ENCODE data around the gene ISCA2.
"Not testable (repeated sequence)": the region's sequence is repeated elsewhere in the genome, so short reads cannot be mapped to it uniquely, and the experiment has no call there.

Gene ISCA2

GRCh38 chr14:74531467-74531866 lies 37.9 kb downstream of the ISCA2 start:
- DNase-seq: no peak

- no peak for DNase-seq
Observed at GRCh38 chr14:74532246-74532645, 38.7 kb downstream of the ISCA2 start.

GRCh38 chr14:74533576-74533975 lies 40.0 kb downstream of the ISCA2 start:
- DNase-seq: no peak

GRCh38 chr14:74535756-74536325 lies 42.3 kb downstream of the ISCA2 start:
- DNase-seq: no peak

GRCh38 chr14:74536336-74536735 lies 42.8 kb downstream of the ISCA2 start:
- not testable (repeated sequence) for DNase-seq

GRCh38 chr14:74538411-74539391 lies 45.1 kb downstream of the ISCA2 start:
- DNase-seq: no peak

- DNase-seq: no peak
Observed at GRCh38 chr14:74539503-74539902, 45.9 kb downstream of the ISCA2 start.

DNA sequence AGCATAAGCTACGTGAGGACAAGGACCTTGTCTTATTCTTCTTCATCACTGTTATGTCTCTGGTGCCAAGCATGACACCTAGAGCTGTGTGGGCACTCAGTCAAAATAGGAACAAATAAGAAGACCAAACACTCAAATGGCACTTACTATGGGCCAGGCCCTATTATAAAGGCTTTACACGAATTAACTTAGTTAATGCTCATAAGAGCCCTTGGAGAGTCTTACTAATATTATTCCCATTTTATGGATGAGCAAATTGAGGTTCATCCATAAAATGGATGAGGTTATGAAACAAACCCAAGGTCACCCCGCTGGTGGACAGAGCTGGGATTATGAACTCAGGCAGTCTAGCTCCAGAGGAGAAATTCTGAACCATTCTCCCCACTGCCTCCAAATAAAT lies 47.7 kb downstream of the ISCA2 start:
- DNase-seq: no peak

- no peak for DNase-seq
Observed at GRCh38 chr14:74542056-74542685, 48.6 kb downstream of the ISCA2 start.

GRCh38 chr14:74543771-74544438 lies 50.3 kb downstream of the ISCA2 start:
- DNase-seq: no peak

- DNase-seq: no peak
Observed at GRCh38 chr14:74545386-74545785, 51.8 kb downstream of the ISCA2 start.

DNA sequence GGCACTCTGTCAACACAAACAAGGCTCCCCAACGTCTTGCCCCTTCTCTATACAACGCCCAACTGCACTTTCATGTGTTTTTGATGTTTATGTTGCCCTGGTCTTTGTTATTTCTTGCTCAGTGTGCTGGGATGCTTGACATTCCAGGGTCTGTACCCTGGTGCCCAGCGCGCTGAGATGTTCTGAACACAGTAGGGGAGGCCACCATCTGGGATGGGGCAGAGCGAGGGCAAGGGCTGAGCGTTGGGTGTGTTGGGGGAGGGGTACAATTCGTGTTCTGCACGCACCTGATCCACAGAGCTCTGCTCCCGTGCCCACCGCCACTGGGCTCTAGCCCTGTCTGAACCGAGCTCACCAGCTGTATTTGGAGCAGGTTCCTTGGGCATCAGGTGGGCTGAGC lies 52.9 kb downstream of the ISCA2 start:
- no peak for DNase-seq

Measured in NCI-H2029 treated with DMSO at 0.1 percent for 48 hours (cell line).